Measurements from ENCODE around the gene IPO9. TPM values are rescaled to one million over a fixed set of nuclear protein-coding genes. Genes with fewer than 3 reads are reported as not detected.
A peak's percentile ranks its signal among the peaks of the same experiment; 100 is the strongest.

Gene IPO9
- total RNA-seq, 1 donor from 2014 or later: 124 TPM

DNA sequence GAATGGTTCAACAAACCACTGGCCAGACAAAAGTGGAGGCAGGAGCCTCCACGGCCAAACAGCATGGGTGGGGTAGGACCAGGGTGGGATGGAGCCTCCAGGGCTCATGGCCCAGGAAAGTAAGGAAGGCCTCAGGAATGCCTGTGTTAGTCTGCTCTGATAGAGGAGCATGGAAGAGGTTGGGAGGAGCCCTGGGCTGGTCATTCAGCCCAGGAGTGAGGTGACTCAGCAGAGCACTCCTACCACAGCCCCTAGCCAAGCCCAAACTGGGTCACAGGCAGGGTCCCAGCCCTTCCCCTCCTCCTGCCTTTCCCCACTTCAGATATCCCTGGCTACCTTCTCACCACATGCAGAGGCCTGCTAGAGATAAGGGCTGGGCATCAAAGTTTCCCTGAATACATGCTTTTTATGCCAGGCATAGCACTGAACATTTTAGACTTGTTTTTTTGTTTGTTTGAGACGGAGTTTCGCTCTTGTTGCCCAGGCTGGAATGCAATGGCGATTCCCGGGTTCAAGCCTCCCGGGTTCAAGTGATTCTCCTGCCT is 56.6 kb downstream of the IPO9 start:
- H3K27ac Mint-ChIP-seq (ENCODE audit: unreplicated experiment): no peak overlapping the region
- H3K36me3 Mint-ChIP-seq (ENCODE audit: low read depth): no peaks in the 10 kb centered on the region
- H3K4me1 Mint-ChIP-seq: peaks cover 21% of the 10 kb centered on the region
- H3K9me3 Mint-ChIP-seq: no peaks in the 10 kb centered on the region
- TF ChIP-seq, protein P1, sequence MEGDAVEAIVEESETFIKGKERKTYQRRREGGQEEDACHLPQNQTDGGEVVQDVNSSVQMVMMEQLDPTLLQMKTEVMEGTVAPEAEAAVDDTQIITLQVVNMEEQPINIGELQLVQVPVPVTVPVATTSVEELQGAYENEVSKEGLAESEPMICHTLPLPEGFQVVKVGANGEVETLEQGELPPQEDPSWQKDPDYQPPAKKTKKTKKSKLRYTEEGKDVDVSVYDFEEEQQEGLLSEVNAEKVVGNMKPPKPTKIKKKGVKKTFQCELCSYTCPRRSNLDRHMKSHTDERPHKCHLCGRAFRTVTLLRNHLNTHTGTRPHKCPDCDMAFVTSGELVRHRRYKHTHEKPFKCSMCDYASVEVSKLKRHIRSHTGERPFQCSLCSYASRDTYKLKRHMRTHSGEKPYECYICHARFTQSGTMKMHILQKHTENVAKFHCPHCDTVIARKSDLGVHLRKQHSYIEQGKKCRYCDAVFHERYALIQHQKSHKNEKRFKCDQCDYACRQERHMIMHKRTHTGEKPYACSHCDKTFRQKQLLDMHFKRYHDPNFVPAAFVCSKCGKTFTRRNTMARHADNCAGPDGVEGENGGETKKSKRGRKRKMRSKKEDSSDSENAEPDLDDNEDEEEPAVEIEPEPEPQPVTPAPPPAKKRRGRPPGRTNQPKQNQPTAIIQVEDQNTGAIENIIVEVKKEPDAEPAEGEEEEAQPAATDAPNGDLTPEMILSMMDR (conservative IDR thresholded peaks at IDR 0.05): no peak
- H3K4me3 Mint-ChIP-seq: peak overlapping the region; percentile 61
- DNase-seq (ENCODE audit: low read depth, low spot score): no peak
- H3K27me3 Mint-ChIP-seq (ENCODE audit: low read depth): peaks cover 12% of the 10 kb centered on the region

DNA sequence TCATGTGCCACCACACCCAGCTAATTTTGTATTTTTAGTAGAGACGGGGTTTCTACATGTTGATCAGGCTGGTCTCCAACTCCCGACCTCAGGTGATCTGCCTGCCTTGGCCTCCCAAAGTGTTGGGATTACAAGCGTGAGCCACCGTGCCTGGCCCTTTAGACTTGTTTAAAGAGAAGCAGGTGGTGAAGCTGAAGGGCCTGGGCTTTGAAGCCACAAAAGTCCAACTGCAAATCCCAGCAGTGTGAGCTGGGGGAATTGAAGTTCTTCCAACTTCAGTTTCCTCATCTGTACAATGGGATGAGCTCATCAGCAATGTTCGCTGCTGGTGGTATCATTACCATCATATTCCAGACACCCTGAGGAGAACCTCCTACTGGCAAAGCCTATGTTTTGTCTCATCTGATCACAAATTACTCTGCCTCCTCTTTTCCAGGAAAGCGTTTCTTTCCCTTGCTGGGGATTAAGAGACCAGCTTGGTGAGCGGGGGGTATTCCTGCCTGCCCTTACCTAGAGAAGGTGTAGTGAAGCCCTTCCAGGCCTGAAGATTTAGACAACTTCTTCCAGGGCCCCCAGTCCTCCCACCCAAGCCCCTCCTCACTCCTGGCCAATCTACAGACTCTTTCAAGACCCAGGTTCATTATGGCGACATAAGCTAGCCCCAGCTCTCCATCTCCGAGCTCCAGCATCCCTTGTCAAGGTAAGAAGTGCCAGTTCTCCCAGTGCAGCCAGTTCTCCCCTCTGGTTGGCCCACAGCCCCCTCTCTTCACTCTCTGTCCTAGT is 57.3 kb downstream of the IPO9 start:
- Mint-ChIP-seq H3K4me1 (peaks cover 21% of the 10 kb centered on the region), H3K36me3 (ENCODE audit: low read depth) (no peaks in the 10 kb centered on the region), H3K9me3 (no peaks in the 10 kb centered on the region), H3K27me3 (ENCODE audit: low read depth) (peaks cover 12% of the 10 kb centered on the region), H3K4me3 (peak overlapping the region; percentile 61), H3K27ac (ENCODE audit: unreplicated experiment) (peak overlapping the region; percentile 35)
- TF ChIP-seq, protein P1 (conservative IDR thresholded peaks at IDR 0.05): no peak
- DNase-seq (ENCODE audit: low read depth, low spot score): no peak

DNA sequence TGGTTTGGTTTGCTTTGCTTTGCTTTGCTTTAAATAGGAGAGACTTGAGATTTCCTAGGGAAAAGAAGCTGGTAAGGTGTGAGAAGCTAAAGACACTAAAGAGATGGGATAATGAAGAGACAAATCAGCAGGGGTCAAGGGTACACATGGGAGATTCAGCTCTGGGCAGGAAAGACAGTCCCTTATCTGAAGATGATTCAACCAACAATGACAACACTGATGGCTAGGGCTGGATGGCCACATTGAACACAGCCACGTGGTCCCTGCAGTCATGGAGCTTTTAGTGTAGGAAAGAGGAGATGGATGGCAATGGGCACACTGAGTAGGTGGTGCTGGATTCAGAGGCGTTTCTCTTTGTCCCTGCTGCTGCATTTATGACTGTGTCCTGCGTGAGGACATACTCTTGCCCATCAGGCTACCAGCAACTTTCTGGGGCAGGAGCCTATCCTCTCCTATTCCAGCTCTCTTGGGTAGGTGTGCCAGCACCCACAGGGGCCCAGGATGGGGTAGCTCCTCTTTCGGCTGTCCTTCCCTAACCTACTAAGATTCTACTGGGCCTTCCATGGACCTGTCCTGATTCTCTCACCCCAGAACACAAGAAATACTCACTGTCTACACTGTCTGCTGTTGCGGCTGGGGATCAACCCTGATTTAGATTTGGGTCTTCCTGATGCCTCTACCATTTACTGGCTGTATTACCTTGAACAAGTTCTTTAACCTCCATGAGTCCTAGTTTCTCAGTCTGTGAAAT is 58.3 kb downstream of the IPO9 start:
- TF ChIP-seq, protein P1 (conservative IDR thresholded peaks at IDR 0.05): no peak
- no peaks in the 10 kb centered on the region for H3K36me3 Mint-ChIP-seq (ENCODE audit: low read depth)
- H3K27me3 Mint-ChIP-seq (ENCODE audit: low read depth): peaks cover 12% of the 10 kb centered on the region
- no peak for DNase-seq (ENCODE audit: low read depth, low spot score)
- H3K4me3 Mint-ChIP-seq: peak overlapping the region; percentile 61
- H3K4me1 Mint-ChIP-seq: peaks cover 21% of the 10 kb centered on the region
- H3K9me3 Mint-ChIP-seq: no peaks in the 10 kb centered on the region
- H3K27ac Mint-ChIP-seq (ENCODE audit: unreplicated experiment): no peak overlapping the region

DNA sequence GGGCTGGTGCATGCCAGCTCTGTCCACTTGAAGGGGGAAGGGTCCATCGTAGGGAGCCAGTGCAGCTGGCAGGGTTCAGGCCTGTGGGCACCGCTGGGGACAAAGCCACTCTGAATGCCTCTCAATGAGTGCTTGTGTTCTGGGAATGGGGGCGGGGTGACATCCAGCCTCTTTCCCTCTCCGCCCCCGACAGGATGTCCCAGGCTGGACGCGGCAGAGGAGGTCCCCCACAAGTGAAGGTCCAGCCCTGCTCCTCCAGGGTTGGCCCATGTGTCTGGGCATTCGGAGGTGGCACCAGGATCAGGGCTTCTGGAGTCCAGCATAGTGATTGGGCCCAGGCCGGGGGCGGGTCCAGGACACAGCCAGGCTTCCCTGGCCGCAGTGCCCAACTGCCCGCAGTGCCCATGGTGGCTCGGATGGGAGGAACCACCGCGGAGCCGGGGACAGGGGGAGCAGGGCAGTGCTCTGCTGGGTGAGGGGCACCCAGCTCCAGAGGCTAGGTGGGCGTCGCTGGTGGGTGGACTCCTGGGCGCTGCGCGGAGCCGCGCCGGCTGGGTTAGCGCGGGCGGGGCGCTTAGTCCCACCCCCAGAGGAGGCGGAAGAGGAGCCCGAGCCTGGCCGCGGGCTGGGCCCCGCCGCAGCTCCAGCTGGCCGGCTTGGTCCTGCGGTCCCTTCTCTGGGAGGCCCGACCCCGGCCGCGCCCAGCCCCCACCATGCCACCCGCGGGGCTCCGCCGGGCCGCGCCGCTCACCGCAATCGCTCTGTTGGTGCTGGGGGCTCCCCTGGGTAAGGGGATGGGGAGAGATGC is 59.5 kb downstream of the IPO9 start, which contains the start of gene SHISA4:
Gene SHISA4, plus strand, starts transcription at position 617 of the 808 bp plus-strand sequence. Its CDS starts 97 bp downstream, at position 714.
- Mint-ChIP-seq H3K36me3 (ENCODE audit: low read depth) (no peaks in the 10 kb centered on the region), H3K4me3 (peak within 1 kb of the TSS; percentile 88), H3K27ac (ENCODE audit: unreplicated experiment) (peak within 1 kb of the TSS; percentile 87)

More for the DNA sequence above, 59.5 kb downstream of the IPO9 start, which contains the start of gene SHISA4:
- Mint-ChIP-seq H3K9me3 (no peaks in the 10 kb centered on the region), H3K27me3 (ENCODE audit: low read depth) (peaks cover 12% of the 10 kb centered on the region), H3K4me1 (peaks cover 25% of the 10 kb centered on the region)
- TF ChIP-seq, protein P1 (conservative IDR thresholded peaks at IDR 0.05): no peak
- peak; percentile 48 for DNase-seq (ENCODE audit: low read depth, low spot score)

All from neural crest cell (in vitro differentiated cells).